GM12801 (cell line): ENCODE data around the gene MMP21.

ENCODE experiments used
- TF ChIP-seq, protein P1 (sequence below): IDR thresholded peaks from one replicate; pipeline ENCODE4 v1.5.1; 2011; ENCODE audit warnings: control low read depth; ENCODE audit not compliant: insufficient read length; ENCODE audit errors: extremely low read depth

Gene MMP21

DNA sequence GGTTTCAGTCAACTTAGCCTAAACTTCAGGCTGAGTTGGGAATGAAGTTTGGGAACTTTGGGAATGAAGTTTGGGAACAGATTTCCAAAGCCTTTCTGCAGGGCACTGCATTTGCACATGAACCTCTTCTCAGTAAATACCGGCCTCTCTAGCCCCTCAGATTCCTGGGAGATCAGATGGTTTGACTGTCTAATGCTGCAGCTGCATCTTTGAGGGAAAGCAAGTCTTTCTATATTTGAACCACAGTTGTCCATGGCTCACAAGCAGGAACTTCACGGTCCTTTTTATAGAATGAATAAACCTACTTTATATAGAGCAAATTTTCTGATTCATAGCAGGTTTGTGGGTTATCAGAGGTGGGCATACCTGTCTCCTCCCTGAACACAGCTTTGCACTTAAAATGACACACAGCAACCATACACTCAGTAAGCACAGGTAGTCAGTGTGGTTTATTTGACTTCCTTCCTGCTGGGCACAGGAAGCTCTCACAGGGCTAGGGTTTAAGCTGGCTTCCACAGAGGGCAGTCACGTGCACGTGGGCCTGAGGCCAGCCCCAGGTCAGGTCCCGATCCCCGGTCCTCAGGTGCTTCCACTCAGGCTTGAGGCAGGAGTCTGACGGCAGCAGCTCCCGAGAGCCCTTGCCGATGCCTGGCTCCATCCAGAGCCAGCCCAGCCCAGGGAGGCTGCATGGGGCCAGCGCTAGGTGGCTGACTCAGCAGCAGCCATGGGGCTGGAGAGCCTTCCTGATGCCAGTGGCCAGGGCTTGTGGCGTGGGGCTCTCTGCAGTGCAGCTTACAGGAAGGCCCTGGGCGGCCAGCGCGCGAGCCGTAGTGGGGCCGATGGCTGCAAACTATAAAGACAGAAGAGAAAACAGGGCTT, 12.8 kb upstream of the MMP21 start:
- TF ChIP-seq, protein P1, sequence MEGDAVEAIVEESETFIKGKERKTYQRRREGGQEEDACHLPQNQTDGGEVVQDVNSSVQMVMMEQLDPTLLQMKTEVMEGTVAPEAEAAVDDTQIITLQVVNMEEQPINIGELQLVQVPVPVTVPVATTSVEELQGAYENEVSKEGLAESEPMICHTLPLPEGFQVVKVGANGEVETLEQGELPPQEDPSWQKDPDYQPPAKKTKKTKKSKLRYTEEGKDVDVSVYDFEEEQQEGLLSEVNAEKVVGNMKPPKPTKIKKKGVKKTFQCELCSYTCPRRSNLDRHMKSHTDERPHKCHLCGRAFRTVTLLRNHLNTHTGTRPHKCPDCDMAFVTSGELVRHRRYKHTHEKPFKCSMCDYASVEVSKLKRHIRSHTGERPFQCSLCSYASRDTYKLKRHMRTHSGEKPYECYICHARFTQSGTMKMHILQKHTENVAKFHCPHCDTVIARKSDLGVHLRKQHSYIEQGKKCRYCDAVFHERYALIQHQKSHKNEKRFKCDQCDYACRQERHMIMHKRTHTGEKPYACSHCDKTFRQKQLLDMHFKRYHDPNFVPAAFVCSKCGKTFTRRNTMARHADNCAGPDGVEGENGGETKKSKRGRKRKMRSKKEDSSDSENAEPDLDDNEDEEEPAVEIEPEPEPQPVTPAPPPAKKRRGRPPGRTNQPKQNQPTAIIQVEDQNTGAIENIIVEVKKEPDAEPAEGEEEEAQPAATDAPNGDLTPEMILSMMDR, result no peak

DNA sequence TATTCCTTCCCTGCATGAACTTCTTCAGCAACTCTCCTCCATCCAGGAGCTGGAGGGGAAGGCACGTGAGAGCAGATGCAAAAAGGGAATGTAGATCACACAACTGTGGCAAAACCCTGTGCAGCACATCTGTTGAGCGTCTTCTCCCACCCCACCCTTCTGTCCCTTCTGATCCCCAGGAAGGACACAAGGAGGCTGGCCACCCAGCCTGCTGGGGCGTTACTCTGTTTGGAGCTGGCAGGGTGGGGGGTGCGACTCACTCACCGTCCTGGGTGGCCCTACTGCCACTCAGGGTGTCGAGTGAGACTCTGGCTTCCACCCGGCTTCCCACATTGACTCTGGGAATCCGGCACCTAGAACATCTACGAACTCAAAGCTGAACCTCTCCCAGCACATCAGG, 10.2 kb upstream of the MMP21 start:
- TF ChIP-seq, protein P1, result no peak

DNA sequence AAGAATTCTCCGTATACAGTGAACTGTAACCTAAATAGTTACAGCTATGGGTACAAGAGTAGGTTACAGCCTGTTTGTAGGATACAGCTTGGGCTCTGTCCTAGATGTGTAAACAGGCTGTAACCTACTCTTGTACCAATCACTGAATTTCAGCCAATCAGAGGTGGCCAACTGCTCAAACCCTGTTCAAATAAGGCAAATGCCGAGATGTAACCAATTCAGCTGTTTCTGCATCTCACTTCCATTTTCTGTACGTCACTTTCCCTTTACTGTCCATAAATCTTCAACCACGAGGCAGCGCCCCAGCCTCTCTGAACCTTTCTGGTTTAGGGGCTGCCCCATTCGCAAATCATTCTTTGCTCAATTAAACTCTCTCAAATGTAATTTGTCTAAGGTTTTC, 8.3 kb upstream of the MMP21 start:
- TF ChIP-seq, protein P1, result no peak

DNA sequence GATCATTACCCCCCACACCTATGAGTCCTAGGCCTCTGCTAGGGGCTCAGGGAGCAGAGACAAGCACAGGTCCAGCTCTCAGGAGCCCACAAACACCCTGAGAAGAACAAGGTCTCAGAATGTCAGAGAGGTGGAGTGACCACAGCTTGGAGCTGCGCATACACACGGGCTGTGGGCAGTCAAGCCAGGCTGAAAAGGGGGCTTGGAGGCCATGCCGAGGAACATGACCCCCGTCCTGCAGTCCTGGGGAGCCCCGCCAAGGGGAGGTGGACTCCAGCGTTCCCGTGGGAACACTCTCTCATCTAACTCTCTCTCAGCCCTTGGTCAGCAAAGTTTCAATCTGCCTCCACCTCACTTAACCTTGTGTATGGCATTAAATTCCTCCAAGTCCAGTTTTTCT, 7.8 kb upstream of the MMP21 start:
- TF ChIP-seq, protein P1, result no peak

DNA sequence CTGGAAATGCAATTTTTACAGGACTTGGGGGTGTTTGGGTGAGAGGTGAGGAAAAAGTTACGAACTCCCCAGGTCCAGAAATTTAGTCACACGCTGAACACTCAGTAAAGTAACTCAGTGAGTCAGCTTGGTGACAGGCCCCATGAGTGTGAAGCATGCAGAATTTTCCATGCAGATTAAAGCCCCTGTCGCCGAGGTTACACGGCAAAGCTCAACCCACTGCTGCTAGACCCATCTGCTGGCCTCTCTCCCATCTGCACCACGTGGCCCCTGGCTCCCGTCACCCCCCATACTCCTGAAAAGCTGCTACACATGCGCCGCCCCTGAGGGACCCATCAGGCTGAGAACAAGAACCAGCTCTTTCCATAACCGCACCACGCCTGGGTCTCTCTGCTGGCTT, 7.0 kb upstream of the MMP21 start:
- TF ChIP-seq, protein P1, result no peak

DNA sequence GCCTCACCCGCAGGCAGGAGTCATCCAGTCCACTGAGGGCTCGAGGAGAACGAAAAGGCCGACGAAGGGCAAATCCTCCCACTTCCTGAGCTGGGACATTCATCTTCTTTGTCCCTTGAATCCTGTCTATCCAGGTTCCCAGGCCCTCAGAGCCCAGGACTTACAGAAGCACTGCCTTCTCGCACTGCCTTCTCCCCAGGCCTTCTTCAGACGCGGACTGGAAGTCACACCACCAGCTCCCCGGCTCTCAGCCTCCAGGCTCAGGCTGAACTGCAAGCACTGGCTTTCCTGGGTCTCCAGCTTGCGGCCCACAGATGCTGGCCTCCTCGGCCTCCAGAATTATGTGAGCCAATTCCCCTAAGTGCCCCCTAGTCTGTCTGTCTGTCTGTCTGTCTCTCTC, 6.4 kb upstream of the MMP21 start:
- TF ChIP-seq, protein P1, result no peak

DNA sequence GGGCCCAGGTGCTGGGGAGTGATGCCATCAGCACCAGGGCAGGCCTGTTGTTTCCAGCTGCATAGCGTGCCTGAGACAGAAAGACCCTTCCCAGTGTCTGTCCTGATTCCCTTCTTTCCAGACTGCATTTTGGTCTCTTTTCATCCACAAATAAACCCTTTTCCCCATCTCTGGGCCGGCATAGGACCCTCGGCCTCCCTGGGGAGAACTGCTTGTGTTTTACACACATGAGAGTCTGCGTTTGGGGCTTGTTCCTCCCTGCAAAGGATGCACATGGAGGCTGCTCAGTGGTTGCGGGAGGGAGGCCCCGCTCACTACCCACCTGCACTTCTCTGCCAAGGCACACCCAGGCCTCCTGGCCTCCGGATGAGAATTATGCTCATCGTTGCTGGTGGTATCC, 5.8 kb upstream of the MMP21 start:
- TF ChIP-seq, protein P1, result no peak
